Fibroblast of the conjunctiva (primary cell): Measurements from ENCODE around the gene FAM81B.

Experiments used
- DNase-seq: peaks from one replicate; pipeline ENCODE4 v3.0.0-alpha.2; 2010; ENCODE audit warnings: low read depth

FAM81B gene

DNA sequence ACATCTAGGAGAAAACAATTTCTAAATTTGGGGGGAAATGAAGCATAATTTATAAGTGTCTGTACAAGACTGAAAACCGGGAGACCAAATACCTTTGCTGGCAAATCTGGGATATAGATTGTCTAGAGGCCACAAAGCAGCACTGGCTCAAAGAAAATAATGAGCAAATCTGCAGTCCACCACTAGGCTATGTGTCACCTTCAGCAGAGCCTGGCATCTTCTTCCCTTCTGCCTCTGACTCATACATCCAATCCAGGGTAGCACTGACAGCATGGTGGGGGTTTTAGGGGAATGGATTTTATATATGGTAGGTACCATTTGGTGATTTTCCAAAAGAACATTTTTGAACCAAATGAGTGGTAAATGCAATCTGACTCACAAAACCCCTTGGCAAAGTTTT, 12.8 kb downstream of the FAM81B start:
- no peak for DNase-seq

DNA sequence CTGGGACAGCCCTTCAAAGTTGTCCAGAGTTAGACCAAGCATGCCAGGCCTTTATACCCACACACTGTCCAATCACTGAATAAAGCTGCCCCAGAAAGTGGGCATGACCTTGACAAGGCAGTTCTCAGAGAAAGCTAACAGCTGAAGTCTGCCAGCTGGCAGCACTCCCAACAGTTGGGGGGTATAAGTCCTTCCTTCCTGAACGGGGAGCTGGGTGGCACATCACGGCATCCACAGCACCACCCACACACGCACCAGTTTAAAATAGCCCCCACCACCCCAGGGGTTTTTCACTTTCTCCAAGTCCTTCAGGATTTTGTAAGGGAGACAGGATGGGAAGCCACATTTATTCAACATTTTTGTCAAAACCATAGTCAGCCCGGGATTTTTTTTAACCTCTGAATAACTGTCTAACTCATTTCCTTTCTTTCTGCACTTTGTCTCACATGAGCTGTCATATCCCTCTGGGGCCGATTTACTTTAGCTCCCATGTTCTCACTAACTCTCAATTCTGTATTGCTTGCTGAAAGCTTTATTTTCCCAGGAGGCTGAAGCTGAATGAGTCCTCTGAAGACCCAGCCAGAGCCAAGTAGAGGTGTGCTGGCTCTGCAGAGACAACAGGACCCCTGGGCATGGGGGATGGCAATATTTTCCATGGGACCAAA, 15.4 kb downstream of the FAM81B start:
- no peak for DNase-seq

DNA sequence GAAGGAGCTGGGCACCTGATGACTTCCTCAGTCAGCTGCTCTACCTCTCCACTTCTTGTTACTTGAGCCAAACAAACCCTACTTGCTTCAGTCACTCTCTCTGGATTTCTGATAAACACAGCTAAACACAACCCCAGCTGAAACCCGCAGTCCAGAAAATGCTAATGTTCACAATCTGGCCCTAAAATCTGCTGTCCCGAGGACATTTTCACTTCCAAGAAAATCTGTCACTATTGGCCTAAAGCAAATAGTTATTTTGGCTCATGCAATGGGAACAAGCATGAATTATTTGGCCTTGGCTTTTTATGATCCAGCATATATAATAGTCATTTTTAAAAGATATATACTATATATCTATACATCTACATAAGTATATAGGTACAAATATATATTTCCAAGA, 19.1 kb downstream of the FAM81B start:
- no peak for DNase-seq

DNA sequence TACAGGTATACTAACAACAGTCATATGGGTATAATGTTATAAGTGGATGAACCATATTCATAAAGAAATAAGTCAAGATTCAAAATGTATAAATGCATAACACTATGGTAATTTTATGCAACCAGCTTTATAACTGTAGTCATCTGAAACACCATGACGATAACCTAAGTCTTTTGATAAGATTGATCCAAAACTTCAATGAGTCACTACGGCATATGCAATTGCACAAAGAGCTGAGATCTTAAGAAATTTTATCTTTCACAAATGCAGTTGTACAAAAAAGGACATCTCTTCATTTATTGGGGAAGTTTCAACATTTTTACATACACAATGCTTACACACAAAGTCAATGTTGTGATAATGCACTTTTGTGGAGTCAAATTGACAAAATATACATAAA, 20.3 kb downstream of the FAM81B start:
- DNase-seq: no peak

- no peak for DNase-seq
Observed at GRCh38 chr5:95414451-95414850, 23.3 kb downstream of the FAM81B start.

DNA sequence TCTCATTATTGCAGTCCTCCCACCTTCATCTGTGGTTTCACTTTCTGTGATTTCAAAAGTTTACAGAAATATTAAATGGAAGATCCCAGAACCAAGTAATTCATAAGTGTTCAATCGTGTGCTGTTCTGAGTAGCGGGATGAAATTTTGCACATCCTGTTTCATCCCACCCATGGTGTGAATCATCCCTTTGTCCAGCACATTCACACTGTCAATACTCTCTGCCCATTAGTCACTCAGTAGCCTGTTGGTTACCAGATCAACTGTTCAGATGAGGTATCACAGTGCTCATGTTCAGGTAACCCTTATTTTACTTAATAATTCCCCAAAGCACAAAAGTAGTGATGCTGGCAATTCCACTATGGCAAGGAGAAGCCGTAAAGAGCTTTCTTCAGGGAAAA, 26.8 kb downstream of the FAM81B start:
- no peak for DNase-seq

- DNase-seq: peak; percentile 37
Observed at GRCh38 chr5:95422838-95423237, 31.7 kb downstream of the FAM81B start.

GRCh38 chr5:95424016-95424415, 32.9 kb downstream of the FAM81B start:
- no peak for DNase-seq

DNA sequence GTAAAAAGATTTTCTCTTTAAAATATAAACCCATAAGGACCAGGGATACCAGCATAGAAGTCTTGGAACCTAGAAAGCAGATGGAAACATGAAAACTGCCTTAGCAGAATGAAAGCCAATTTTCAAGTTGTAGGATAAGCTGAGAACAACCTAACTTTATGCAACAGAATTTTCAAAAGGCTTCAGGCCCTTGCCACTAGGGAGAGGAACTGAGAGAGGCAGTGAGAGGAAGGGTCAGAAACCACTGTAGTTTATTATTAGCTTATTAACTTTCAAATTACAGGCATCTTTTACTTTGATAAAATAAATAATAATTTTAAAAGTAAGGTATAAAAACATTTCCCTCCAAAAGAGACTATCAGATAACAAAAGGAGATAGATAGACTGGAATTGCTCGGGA, 33.4 kb downstream of the FAM81B start:
- no peak for DNase-seq

- no peak for DNase-seq
Observed at GRCh38 chr5:95426227-95426626, 35.1 kb downstream of the FAM81B start.

DNA sequence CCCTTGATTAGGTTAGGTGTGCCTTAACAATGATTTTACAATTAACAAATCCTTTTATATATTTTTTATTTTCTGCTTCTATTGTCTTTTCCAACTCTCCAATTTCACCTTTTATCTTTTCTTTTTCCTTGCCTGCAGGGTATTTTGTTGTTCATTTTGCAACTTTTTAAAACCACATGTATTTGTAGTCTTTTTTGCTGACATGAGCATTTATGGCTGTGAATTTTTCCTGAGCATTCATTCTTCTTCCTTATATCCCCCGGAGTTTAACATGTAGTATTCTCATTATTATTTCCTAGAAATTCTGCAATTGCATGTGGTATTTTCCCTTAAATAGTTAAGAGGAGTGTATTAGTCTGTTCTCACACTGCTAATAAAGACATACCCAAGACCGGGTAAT, 41.6 kb downstream of the FAM81B start:
- DNase-seq: no peak

GRCh38 chr5:95439801-95440493, 48.8 kb downstream of the FAM81B start:
- DNase-seq: no peak

DNA sequence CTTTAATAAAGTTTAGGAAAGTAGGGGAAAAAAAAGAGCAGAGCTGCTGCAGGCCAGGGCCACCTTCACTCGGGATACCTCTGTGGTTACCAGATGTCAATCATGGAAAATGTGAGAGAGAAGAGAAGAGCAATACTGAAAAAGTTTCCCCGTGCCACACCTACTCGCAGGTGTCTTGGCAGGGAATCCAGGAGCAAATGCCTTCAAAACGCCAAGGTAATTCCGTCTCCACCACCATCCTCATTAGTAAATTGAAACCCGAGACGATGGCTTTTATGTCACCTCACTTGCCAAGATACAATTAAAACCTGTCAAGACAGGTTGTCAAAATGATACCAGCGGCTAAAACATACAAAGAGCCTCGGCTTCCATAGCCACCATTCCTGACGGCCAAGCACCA, 49.7 kb downstream of the FAM81B start:
- no peak for DNase-seq

DNA sequence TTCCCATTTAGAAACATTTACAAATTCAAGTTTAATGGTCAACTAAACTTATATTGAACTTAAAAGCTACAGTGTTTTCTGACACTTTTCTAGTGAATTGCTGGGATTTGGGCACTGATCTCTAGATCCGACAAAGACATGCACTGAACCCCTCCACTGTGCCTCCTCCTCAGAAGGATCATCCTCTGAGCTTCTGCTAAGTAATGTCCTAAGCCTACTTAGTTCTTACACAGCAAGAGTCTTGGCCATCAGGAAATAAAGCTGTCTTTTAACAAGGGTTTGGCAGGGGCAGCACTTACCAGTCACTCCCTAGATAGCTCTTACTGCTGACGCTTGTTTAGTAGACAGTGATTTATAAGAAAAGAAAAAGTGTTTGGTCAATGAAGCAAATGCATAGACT, 50.5 kb downstream of the FAM81B start:
- DNase-seq: no peak

DNA sequence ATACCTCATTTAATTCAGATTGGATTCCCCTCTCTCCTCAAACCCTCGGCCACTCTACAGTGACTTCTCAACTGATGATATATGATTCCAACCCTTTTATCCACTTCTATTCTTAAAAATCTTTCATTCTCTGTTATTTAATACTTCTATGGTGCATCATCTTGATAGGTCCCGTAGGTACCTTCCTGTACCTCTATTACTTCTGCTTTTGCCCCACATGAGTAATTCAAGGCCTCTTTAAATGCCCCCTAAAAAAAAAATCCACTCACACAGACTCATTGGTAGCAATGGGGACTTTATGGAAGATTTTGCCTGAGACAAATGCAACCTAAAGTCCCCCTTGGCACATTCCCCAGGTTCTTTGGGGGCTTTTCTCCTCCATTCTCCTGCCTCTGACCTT, 54.3 kb downstream of the FAM81B start:
- no peak for DNase-seq

- peak; percentile 4 for DNase-seq
Observed at GRCh38 chr5:95445995-95446394, 54.8 kb downstream of the FAM81B start.

DNA sequence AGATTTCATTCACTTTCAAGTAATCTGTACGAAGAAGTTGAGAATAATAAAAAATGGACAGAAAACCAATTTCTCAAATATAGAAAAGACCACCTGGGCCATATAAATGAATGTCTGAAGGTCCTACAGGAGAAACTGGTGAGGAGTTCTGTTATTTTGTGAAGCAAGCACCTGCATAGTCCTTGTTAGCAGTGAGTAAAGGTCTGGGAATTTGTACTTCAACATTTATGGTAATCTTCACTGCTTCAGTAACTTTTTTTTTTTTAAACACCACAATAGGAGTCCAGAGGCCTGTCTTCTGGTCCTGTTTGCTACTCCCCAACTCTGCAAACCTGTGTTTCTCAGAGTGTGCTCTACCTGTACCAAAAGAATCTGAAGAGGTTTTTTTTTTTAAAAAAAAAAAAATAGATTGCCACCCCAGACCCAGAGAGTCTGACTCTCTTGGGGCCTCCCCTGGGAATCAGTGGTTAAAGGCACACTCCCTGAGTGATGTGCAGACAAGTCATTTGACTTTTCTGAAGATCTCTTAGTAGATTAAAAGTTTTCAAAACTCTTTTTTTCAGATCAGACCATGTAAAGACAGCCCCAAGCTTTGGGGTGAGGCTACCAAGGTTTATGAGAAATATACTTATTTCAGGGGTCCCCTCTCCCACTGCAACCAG, 55.5 kb downstream of the FAM81B start:
- no peak for DNase-seq

DNA sequence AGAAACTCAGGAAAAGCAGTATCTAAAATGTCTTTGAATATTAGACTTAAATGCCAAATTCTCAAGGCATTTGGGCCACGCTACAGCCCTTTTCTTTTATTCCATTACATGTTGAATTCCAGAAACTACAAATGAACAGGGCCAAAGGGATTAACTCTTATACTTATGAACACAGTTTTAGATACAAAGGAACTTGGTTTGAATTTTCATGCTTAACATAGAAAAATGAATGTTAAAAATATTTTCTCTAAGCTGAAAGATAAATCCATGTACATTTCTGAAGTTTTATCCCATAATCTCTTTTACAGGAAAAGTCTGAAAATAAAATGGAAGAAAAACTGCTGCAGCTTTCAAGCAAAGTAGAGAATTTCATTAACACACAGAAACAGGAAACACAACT, 56.8 kb downstream of the FAM81B start:
- DNase-seq: no peak

GRCh38 chr5:95448789-95449188, 57.6 kb downstream of the FAM81B start:
- DNase-seq: no peak

DNA sequence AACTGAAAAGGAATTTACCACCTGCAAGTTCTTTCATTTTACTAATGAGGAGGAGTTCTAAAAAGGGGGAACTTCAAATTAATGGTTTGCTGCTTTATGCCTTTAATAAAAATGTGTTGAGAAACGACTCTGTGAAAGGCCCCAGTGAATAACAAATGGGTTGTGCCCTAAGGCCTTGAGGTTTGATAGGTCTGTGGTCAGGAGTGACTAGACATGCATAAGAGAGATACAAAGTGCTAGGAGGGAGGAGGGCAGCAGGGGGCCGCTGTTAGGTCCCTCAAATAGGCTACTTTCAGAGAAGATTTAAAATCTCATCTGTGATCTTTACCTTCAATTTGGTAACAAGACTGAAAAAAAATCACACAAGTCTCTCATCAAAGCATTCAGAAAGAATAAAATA, 58.3 kb downstream of the FAM81B start:
- no peak for DNase-seq

DNA sequence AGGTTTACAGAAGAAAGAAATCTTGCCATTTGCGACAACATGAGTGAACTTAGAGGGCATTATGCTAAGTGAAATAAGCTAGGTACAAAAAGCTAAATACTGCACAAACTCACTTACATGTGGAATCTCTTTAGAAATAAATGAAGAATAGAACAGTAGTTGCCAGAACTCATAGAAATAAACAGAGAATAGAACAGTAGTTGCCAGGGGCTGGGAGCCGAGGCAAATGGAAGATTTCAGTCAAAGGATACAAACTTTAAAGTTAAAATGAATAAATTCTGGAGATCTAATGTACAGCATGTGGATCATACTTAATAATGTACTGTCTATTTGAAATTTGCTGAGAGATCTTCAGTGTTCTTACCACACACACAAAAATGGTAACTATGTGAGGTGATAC, 63.4 kb downstream of the FAM81B start:
- no peak for DNase-seq

DNA sequence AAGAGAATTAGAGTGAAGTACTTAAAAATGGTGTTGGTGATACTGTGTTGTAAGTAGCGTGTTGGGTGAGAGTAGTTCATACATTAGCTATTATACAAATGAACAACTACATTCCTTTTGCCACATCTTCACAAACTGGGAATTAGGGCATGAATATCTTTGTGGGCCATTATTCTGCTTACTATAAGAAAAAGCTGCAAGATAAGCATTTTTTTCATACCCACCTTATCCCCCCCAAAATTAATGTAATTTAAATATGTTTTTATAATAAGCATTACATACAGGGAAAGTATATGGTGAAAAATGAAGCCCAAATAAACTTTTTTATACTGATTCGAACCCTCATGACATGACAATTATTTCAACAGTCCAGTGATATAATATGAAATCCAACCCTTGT, 69.5 kb downstream of the FAM81B start:
- no peak for DNase-seq

DNA sequence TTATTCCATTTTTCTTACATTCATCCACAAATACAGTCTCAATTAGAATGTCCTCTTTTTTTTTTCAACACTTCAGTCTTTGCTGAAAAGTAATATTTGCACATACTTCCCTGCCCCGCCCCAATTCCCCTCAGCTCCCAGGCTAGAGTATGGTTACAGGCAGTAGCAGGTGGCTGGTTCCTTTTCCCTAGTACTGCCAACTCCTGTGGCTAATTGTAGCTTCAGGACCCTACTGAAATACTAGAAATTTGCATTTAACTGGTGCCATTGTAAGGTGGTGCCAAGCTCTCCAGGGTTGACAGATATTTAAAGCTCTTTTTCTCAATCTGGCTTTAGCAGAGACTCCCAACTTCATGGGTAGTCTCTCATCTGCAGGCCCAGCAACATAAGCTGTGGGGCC, 80.3 kb downstream of the FAM81B start:
- no peak for DNase-seq

DNA sequence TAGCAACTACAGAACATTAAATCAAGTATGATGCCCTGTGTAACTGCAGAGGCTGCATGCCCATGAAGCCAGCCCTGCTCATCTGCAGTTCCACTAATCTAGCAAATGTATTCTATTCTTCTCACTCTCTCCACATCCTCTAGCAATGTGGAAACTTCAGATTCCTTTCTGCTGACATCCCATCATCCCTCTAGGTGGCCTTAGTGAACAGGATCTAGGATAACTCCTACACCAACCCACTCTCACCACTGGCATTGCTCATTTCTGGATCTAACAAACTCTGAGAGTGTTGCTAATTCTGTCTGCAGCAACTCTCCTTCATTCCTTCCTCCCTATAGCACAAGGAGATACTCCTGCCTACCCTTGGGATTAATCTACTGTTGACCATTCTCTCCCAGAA, 80.8 kb downstream of the FAM81B start:
- no peak for DNase-seq
